GM18498 (cell line): ENCODE results near the gene POMGNT1.

Source experiments
- ATAC-seq: cut with Tn5 transposase; IDR thresholded peaks from one replicate; pipeline ENCODE4 v1.9.1; 2021; ENCODE audit warnings: mild to moderate bottlenecking, moderate library complexity; ENCODE audit not compliant: unreplicated experiment

Gene POMGNT1

DNA sequence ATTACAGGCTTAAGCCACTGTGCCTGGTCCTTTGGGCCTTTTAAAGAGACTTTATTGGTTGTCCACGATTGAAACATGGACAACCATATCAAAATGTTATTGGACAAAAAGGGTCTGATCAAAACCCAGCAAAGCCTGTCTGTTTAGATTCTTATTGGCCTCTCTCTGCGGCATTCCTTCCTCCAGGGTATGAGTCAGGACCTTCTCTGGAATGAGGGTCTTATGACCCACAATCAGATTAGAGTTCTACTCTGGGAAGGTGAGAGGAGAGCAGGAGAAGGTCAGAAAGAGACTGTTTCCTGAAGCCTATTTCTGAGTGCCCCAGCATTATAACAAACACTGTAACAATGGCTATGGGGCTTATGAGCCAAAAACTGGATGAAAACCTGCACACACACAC lies 12.8 kb upstream of the POMGNT1 start:
- no peak for ATAC-seq

DNA sequence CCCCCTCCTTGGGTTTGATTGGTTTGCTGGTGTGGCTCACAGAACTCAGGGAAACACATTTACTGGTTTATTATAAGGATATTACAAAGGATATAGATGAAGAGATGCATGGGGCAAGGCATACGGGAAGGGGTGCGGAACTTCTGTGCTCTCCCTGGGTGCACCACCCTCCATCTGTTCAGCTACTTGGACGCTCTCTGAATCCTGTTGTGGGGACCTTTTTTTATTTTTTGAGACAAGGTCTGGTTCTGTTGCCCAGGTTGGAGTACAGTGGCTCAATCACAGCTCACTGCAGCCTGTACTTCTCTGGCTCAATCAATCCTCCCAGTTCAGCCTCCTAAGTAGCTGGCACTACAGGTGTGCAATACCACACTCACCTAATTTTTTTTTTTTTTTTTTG lies 12.3 kb upstream of the POMGNT1 start:
- ATAC-seq: no peak

DNA sequence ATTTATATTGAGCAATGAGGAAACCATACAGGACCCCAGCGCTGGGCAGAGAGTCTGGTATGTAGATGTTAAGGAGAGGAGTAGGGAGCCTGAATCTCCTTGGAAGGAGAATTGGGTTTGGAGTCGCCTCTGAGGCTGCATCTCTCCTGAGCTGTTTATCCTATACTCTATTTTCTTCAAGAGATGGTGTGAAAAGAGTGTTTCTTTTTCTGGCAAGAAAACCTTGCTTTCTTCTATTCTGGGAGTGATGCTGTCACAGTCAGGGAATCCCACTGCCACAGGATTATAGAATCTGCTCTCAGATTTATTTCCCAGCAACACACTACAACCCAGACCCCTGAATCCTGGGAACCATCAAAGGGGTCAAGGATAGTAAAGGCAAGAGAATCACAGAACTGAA lies 8.2 kb upstream of the POMGNT1 start:
- no peak for ATAC-seq

DNA sequence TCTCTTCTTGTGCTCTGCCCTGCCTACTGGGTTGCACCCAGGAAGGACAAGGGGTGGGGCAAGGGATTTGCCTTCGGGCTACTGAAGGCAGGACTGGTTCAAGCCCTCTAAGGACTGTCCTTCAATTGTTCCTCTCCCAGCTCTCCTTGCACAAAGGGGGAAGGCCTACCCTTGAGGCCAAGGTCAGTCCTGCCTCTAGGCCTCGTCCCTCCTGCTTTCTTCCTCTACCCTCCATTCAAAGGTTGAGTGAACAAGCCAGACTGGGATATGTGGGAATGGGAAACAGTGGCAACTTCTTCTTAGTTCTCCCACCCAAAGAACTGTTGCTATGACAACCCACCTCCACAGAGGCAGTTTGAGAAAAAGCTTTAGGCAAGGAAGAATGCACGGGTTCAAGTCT lies 7.6 kb upstream of the POMGNT1 start:
- ATAC-seq: no peak

DNA sequence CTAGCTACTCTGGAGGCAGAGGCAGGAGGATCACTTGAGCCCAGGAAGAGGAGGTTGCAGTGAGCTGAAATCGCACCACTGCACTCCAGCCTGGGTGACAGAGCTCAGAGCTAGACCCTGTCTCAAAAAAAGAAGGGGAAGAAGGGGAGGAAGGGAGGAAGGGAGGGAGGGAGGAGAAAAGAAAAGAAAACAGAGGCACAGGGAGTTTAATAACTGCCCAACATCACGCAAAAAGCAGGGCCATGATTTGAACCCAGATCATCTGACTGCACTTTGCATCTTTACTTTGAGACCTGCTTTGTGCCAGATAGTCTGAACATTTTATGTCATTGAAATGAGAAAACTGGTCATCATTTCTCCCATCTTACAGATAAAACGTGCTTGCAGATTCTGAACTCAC lies 6.9 kb upstream of the POMGNT1 start:
- no peak for ATAC-seq

DNA sequence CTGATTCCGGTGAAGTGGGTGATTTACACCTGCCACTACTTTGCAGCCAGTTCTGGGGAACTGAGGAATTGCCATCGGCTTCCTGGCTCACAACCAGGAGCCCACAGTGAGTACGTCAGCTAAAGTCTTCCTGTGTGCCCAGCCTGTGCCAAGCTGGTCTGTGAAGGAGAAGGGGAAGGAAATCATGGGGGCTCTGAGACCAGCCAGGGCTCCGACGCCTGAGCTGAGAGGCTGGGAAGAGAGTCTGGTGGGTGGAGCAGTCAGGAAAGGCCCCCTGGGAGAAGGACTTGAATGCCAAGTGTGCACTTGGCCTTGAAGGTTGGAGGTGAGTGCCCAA lies 6.1 kb upstream of the POMGNT1 start:
- no peak for ATAC-seq

DNA sequence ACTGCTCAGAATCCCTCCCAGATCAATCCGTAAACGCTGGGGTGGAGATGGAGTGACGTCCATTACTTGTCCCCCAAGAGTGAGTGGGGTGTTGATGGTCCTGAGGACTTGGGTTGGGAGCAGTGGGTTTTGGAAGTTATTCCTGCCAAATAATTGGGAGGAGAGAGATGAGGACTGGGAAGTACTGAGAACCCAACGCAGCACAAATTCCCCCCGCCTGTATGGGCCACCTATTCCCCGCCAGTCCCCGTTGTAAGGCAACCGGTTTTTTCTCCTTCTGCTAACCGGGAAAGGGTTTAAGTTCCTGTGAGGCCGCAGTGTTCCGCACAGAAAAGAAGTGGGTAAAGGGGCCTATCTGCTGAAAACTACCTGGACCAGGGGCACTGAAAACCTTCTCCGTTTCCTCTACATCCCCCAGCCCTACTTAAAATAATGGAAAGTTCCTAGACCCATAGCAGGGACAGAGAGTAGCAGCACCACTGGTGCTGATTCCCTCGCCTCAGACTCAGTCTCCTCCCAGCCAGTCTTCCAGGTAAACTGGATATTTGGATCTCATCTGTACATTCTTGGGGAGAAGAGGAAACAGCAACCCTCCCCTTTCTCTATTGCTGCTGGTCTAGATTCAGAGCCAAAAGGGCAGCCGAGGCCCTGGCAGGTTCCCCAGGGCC lies 5.6 kb upstream of the POMGNT1 start:
- no peak for ATAC-seq

DNA sequence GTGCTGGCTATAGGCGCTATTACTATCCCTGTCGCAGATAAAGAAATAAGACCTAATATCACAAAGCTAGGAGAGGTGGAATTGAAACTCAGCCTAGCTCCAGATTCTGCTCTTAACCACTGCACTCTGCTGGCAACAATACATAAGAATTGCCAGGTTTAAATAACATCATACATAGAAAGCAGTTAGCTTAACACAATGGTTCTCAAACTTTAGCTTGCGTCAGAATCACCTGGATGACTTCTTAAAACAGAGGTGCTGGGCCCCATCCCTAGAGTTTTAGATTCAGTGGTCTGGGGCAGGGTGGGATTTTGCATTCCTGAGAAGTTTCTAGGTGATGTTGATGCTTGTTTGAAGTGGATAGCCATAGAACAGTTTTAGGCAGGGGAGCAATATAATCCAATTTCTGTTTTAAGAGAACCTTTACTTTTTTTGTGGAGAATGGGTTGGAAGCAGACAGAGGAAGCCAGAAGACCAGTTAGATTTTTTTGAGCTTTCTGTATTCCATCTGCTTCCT lies 1.1 kb upstream of the POMGNT1 start:
- no peak for ATAC-seq

DNA sequence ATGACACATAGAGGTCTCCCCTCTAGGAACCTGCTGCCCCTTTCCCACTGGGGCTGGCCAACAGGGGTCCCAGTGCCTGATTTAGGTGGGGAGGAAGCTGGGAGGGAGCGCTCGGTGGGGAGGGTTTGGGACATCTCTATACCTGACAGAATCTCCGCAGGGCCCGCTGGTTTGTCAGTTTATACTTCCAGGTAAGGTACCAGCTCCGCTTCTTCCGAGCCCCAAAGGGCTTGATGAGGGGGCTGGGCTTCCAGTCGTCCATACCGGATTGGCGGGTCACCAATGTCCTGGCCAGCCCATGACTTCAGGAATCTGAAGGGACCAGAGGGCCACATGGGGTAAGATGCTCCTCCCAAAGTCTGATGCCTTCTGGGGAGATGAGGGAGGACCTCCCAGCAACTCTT lies 672 bp downstream of the POMGNT1 start:
- ATAC-seq: no peak

DNA sequence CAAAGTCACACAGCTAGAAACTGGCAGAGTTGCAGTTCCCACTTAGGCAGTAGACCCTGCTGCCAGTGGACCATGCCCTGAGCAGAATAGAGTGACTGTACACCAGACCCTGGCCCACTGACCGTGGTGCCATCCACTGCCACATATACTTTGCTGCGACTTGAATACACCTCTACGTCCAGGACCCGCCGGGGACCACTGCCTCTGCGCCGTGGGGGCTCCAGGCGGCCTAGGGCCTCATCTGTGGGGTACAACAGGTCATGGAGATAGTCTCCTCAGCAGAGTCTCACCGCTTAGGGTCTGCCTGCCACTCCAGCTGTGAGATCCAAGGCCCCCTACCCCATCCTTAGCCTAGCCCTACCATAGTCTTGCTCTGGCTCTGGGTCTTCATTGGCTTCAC lies 1.6 kb downstream of the POMGNT1 start:
- no peak for ATAC-seq

DNA sequence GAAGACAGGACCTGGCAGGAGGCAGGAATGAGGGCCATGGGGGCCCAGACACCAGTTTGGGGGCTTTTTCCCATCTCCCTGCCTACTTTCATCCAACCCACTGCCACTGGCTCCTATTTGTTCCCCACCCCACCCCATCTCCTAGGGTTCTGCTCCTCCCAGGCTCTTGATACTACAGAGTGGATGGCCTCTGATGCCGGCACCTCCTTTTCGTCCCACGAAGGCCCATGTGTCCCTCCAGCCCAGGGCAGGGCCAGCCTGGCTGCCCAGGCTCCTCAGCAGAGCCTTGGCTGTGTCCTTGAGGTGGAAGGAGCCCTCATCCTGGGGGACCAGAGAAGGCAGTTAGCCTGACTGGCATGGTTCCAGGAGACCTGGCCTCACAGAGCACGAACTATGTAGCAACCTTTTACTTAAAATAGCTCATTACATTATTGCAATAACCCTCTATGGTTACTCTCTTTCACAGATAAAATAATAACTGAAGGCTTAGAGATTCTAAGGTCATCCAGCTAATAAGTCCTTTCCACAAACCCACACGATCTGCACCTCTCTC lies 3.5 kb downstream of the POMGNT1 start:
- no peak for ATAC-seq

DNA sequence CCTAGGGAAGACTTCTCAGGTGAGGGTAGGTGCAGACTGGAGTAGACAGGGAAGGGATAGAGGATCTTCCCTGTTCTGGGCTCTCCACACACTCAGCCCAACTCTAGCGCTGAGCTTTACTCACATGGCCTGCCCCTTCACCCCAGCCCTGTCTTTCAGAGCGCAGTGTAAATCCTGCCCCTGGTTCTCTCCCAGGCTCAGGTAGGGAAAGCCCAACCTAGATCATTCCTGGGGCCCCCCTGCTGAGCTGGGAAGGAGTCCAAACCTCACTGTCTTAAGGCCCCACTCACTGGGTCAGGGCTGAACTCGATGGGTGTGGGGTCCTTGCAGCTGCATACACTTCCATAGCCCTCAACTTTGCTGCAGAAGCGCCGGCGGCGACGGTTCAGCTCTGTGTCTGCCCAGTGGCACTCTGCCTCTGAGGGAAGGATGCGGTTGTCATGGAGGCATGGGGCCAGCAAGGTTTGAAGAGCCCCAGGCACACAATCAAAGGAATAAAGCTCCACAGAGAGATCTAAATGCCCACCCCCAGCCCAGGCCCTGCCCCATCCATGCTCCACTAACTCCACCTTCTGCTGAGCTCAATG lies 4.2 kb downstream of the POMGNT1 start:
- no peak for ATAC-seq

DNA sequence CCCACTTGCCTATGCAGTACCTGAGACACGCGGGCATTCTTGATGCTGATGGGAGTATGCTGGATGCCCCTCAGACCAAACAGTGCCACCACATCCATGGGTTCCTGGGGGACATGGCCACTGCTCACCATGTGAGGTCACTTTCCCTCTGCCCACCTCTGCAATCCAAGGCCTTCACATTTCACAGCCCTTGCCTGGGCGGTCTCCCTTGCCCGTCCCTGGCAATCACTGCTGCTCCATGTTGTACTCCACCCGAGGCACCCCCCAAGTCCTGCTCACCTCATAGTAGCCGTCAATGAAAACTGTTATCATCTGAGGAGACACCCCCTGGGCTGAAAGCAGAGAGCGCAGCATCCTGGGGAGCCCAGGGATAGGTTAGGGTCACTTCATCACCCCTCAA lies 4.9 kb downstream of the POMGNT1 start:
- ATAC-seq: no peak

DNA sequence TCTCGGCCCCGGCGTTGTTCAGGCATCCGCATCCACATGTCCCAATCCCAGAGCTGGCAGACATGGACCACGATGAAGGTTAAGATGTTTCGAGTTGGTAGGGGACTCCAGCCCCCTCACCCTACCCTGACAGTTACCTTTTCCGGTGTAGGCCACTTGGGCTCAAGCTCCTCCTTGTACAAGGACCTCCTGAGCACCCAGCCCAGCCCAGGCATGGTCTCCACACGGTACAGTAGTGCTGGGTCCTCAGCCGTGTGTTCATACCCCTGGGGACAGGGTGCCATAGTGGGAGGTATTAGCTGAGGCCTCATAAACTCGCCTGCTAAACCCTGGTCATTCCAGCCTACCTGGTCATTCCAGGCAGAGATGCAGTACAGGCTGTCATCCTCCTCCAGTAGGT lies 6.1 kb downstream of the POMGNT1 start:
- no peak for ATAC-seq

DNA sequence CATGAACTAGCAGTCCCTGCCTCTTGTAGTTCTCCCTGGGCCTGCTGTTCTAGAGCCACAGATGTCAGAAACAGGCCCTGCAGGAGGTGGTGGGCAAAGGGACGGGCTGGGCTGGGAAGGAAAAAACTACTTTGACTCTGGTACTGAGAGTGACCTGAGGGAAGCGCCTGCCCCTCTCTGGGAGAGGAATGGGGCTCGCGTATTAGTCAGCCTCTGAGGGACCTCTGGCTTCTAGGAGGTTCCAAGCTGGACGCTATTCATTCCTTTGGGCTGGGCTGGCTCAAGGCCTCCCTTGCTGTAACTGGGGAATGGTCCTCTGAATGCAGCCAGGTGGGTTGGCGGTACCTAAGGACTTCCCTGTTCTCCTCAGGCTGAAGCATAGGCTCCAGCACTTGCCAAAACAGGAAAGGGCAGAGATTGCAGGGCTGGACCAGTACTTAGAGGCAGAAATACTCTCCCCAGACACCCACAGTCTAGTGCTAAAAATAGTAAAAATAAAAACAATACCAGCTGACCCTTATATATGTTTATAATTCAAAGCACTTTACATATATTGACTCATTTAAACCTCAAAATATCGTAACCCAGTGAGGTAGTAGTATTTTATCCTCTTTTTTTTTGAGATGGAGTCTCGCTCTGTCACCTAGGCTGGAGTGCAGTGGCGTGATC lies 7.1 kb downstream of the POMGNT1 start:
- no peak for ATAC-seq

DNA sequence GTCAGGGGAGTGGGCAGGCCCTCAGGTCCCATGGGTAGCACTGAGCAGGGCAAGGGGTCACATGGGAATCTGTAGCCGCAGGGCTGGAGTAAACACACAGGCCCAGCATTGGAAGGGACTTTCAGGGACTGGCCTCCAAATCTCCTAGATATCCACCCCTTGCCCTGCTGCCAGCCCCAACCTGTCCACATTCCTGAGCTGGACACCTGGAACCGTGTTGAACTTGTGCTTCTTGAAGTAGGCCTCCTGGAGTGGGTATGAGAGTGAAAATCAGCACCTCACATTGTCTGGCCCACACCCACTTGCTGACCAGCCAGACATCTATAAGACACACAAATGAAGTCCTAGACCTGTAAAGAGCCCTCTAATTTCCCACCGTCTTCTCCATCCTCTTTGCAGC lies 7.7 kb downstream of the POMGNT1 start:
- ATAC-seq: no peak

DNA sequence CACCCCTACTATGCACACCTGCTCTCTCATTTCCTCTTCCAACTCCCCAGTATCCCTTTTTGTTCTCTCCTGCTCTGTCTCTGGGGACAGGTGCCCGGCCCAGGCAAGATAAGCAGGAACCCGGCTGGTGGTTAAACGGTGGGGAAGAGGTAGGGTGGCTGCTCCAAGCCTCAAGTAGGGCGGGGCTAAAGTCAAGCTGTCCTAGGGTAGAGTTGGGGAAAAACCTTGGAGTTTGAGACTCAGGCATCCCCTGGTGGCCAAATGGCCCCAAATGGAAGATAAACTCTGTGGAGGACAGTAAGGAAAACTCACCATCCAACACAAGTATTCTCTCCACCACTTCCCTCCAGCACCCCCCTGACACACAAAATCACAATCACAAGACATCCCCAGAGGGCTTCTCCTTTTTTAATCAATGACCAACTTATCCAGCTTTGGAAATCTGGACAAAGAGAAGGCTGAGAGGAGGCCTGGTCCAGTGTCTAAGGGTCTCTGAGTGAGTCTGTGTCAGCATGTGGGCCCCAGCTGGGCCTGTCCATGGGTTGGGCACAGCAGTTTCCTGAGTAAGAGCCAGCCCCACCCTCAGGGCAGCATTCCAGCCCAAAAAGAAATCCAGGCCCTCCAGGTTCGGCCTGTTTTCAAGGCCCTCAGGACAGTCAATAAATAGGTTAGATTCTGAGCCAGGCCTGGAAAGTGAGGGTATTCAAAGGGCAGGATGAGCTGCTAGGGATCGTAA lies 9.8 kb downstream of the POMGNT1 start:
- no peak for ATAC-seq

DNA sequence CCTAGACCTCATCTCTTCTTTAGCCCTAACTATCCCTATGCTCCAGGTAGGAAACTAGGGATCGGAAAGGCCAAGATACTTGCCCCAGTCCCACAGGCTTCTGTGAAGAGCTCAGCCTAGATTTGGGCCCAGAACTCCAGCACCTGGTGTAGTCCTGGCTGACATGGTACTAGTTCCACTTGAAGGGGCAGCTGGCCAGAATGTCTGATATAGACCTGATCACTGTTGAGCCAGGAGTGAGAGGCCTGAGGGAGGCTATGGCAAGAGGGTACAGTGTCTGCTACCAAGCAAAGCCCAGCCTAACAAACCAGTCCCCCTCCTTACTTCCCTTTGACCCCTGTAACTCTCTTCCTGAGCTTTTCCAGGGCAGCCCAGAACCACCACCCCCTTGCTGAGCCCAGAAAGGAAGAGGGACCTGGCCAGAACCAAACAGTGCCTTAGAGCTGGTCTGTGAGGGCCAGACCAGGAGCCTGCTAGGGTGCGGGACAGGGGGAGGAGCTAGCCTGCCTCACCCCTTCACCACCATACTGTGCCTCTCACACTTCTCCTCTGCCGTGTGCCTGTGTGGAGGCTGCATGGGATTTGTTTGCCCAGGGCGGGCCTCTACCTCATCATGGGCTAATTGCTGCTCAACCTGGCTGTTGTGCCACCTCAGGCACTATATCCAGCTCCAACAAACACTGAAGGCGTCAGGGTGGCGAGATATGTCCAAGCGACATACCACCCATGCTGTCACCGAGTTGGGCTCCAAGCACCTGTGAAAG lies 10.9 kb downstream of the POMGNT1 start:
- ATAC-seq: no peak

DNA sequence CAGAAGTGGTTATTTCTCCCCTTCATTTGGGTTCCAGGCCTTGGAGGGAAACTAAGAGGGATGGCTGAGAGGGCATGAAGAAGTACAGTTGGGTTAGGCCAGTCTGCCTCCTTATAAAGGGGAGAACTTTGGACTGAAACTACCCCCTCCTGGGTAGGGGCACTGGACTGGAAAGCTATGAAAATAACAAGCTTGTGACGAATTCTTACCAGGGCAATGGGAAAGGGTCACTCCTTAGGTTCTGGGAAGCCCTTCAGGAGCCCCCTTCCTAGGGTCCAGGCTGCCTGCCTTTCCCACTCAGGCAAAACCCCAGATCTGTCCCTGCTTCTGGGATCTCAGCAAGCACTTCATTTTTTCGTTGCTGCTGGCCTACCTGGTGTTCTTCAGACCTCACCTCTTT lies 12.2 kb downstream of the POMGNT1 start:
- ATAC-seq: no peak

DNA sequence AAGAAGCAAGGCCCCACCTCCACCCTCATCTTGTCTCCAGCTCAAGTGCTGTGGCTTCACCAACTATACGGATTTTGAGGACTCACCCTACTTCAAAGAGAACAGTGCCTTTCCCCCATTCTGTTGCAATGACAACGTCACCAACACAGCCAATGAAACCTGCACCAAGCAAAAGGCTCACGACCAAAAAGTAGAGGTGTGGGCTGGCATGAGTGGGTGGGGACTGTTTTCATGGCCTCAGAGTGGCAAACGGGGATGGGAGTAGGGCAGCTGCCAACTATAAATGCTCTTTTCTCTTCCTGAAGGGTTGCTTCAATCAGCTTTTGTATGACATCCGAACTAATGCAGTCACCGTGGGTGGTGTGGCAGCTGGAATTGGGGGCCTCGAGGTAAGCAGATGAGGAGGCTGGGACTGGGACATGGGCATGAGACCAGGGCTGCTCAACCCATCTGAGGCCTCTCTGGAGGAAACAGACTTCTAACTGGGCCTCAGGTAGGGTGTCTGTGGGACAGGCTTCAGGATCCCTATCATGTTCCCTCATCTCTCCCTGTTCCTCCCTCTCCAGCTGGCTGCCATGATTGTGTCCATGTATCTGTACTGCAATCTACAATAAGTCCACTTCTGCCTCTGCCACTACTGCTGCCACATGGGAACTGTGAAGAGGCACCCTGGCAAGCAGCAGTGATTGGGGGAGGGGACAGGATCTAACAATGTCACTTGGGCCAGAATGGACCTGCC lies 13.1 kb downstream of the POMGNT1 start:
- no peak for ATAC-seq
